ENCODE data around the gene SPG11.
"Not testable (repeated sequence)": the region's sequence is repeated elsewhere in the genome, so short reads cannot be mapped to it uniquely, and the experiment has no call there.

The SPG11 gene

GRCh38 chr15:44545913-44546802 lies 117.3 kb downstream of the SPG11 start:
- Histone ChIP-seq H3K27me3 (ENCODE audit: control insufficient read depth in 2 of 2, insufficient read depth in 2 of 2, low read length in 2 of 2) (no peaks in the 10 kb centered on the region), H3K9ac (ENCODE audit: low read depth in 1 of 2, low read length in 2 of 2) (no peak overlapping the region), H3K9me3 (ENCODE audit: control insufficient read depth in 2 of 2, low read length in 2 of 2) (no peaks in the 10 kb centered on the region), H3K27ac (ENCODE audit: low read depth in 2 of 2, low read length in 2 of 2) (no peak overlapping the region), H3K36me3 (ENCODE audit: control insufficient read depth in 2 of 2, insufficient read depth in 2 of 2, low read length in 2 of 2) (peaks cover 0 to 8% of the 10 kb centered on the region in 2 donors), H3K4me3 (ENCODE audit: low read length in 2 of 2) (no peak overlapping the region), H3K4me1 (ENCODE audit: control insufficient read depth in 2 of 2, insufficient read depth in 2 of 2, low read length in 2 of 2) (peaks cover 0 to 4% of the 10 kb centered on the region in 2 donors)

DNA sequence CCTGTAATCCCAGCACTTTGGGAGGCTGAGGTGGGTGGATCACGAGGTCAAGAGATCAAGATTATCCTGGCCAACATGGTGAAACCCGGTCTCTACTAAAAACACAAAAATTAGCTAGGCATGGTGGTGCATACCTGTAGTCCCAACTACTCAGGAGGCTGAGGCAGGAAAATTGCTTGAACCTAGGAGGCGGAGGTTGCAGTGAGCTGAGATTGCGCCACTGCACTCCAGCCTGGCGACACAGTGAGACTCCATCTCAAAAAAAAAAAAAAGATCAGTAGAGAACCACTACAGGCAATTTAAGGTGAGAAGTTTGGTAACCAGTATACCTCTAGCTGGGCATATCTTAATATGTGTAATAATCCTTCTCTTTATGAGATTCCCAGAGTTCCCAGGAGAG lies 118.7 kb downstream of the SPG11 start:
- H3K36me3 ChIP-seq (ENCODE audit: control insufficient read depth in 2 of 2, insufficient read depth in 2 of 2, low read length in 2 of 2); H3K4me3 ChIP-seq (ENCODE audit: low read length in 2 of 2); H3K27ac ChIP-seq (ENCODE audit: low read depth in 2 of 2, low read length in 2 of 2); H3K9me3 ChIP-seq (ENCODE audit: control insufficient read depth in 2 of 2, low read length in 2 of 2); H3K4me1 ChIP-seq (ENCODE audit: control insufficient read depth in 2 of 2, insufficient read depth in 2 of 2, low read length in 2 of 2); H3K9ac ChIP-seq (ENCODE audit: low read depth in 1 of 2, low read length in 2 of 2); H3K27me3 ChIP-seq (ENCODE audit: control insufficient read depth in 2 of 2, insufficient read depth in 2 of 2, low read length in 2 of 2): not testable (repeated sequence)

- H3K27me3 ChIP-seq (ENCODE audit: control insufficient read depth in 2 of 2, insufficient read depth in 2 of 2, low read length in 2 of 2), result no peaks in the 10 kb centered on the region
- H3K4me3 ChIP-seq (ENCODE audit: low read length in 2 of 2), result no peak overlapping the region
- H3K4me1 ChIP-seq (ENCODE audit: control insufficient read depth in 2 of 2, insufficient read depth in 2 of 2, low read length in 2 of 2), result peaks cover 4 to 13% of the 10 kb centered on the region in 2 donors
- H3K27ac ChIP-seq (ENCODE audit: low read depth in 2 of 2, low read length in 2 of 2), result no peak overlapping the region
- H3K36me3 ChIP-seq (ENCODE audit: control insufficient read depth in 2 of 2, insufficient read depth in 2 of 2, low read length in 2 of 2), result peaks cover 0 to 5% of the 10 kb centered on the region in 2 donors
- no peaks in the 10 kb centered on the region for H3K9me3 ChIP-seq (ENCODE audit: control insufficient read depth in 2 of 2, low read length in 2 of 2)
- H3K9ac ChIP-seq (ENCODE audit: low read depth in 1 of 2, low read length in 2 of 2), result no peak overlapping the region
Observed at GRCh38 chr15:44542596-44542995, 120.9 kb downstream of the SPG11 start.

DNA sequence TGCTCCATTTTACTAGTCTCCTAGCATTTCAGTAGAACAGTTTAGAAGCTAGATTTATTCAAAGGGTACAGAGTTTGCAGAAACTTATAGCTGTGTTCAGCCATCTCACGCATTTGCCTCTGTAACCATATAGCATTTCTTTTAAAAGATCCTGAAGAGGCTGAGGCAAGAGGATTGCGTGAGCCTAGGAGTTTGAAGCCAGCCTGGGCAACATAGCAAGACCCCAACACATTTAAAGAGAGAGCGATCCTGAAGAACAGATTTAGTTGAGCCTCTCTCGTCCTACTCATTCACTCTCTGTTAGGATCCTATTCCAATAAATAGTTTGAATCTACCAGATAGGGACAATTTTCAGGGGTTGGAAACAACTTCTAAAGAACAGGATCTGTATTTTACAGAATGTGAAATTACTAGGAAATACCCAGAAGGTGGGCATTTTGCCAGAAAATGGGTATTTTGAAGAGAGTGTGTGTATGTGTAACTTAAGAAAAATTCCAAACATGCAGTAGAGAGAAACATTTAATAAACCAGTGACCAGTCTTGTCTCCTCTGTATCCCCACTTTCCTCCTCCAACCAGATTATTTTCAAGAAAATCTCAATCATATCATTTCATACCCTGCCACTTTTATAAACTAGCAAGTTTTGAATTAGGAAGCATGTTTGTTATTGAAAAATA lies 122.0 kb downstream of the SPG11 start:
- Histone ChIP-seq H3K4me3 (ENCODE audit: low read length in 2 of 2) (no peak overlapping the region), H3K9me3 (ENCODE audit: control insufficient read depth in 2 of 2, low read length in 2 of 2) (no peaks in the 10 kb centered on the region), H3K9ac (ENCODE audit: low read depth in 1 of 2, low read length in 2 of 2) (no peak overlapping the region), H3K4me1 (ENCODE audit: control insufficient read depth in 2 of 2, insufficient read depth in 2 of 2, low read length in 2 of 2) (peaks cover 4 to 13% of the 10 kb centered on the region in 2 donors), H3K27ac (ENCODE audit: low read depth in 2 of 2, low read length in 2 of 2) (no peak overlapping the region), H3K27me3 (ENCODE audit: control insufficient read depth in 2 of 2, insufficient read depth in 2 of 2, low read length in 2 of 2) (no peaks in the 10 kb centered on the region), H3K36me3 (ENCODE audit: control insufficient read depth in 2 of 2, insufficient read depth in 2 of 2, low read length in 2 of 2) (peaks cover 0 to 5% of the 10 kb centered on the region in 2 donors)

- peaks cover 11 to 13% of the 10 kb centered on the region in 2 donors for H3K4me1 ChIP-seq (ENCODE audit: control insufficient read depth in 2 of 2, insufficient read depth in 2 of 2, low read length in 2 of 2)
- peaks cover 0 to 5% of the 10 kb centered on the region in 2 donors for H3K36me3 ChIP-seq (ENCODE audit: control insufficient read depth in 2 of 2, insufficient read depth in 2 of 2, low read length in 2 of 2)
- H3K27me3 ChIP-seq (ENCODE audit: control insufficient read depth in 2 of 2, insufficient read depth in 2 of 2, low read length in 2 of 2), result no peaks in the 10 kb centered on the region
- H3K4me3 ChIP-seq (ENCODE audit: low read length in 2 of 2), result peak overlapping the region; percentile 89
- H3K9ac ChIP-seq (ENCODE audit: low read depth in 1 of 2, low read length in 2 of 2), result peak overlapping the region; percentile 80 to 89
- peak overlapping the region; percentile 82 to 95 for H3K27ac ChIP-seq (ENCODE audit: low read depth in 2 of 2, low read length in 2 of 2)
- H3K9me3 ChIP-seq (ENCODE audit: control insufficient read depth in 2 of 2, low read length in 2 of 2), result no peaks in the 10 kb centered on the region
Observed at GRCh38 chr15:44537735-44538240, 125.7 kb downstream of the SPG11 start.

DNA sequence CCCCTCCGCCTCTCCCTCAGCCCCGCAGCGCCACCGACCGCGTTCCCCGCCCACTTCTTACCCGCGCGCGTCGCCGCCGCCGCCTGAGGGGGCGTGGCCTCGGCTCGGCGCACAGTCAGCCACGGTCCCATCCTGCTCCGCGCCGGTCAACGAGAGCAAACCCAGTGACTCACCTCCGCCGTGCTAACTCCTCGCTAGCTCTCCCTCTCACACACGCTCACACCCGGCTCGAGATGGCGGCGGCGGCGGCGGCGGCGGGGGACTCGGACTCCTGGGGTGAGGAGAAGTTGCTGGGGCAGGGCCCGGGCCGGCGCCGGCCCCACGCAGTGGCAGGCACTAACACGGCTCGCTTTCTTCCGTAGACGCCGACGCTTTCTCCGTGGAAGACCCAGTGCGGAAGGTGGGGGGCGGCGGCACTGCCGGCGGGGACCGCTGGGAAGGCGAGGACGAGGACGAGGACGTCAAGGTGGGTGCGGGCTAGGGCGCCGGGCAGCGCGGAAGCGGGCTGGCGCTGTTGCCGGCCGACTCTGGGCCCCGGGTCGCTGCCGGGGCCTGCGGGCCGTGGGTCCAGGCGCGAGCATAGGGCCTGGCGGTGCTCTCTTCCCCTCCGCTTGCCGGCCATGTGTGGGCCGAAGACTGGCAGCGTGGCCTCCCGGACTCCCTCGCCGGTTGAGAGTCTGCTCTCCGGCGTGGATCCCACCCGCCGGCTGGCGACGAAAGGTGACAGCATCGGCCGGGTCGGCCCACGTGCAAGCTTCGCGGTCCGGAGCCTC lies 126.3 kb downstream of the SPG11 start, which contains the start of gene EIF3J:
TSS of gene EIF3J (plus strand) at position 186 of the 773 bp plus-strand sequence. CDS start at position 234, 48 bp downstream.
- peak within 1 kb of the TSS; percentile 94 for H3K9ac ChIP-seq (ENCODE audit: low read depth in 1 of 2, low read length in 2 of 2)
- H3K4me3 ChIP-seq (ENCODE audit: low read length in 2 of 2), result peak within 1 kb of the TSS; percentile 89 to 96
- H3K27ac ChIP-seq (ENCODE audit: low read depth in 2 of 2, low read length in 2 of 2), result peak within 1 kb of the TSS; percentile 97 to 98
- peaks cover 8 to 11% of the 10 kb centered on the region in 2 donors for H3K4me1 ChIP-seq (ENCODE audit: control insufficient read depth in 2 of 2, insufficient read depth in 2 of 2, low read length in 2 of 2)
- no peaks in the 10 kb centered on the region for H3K27me3 ChIP-seq (ENCODE audit: control insufficient read depth in 2 of 2, insufficient read depth in 2 of 2, low read length in 2 of 2)
- no peaks in the 10 kb centered on the region for H3K9me3 ChIP-seq (ENCODE audit: control insufficient read depth in 2 of 2, low read length in 2 of 2)
- H3K36me3 ChIP-seq (ENCODE audit: control insufficient read depth in 2 of 2, insufficient read depth in 2 of 2, low read length in 2 of 2), result peaks cover 0 to 5% of the 10 kb centered on the region in 2 donors

DNA sequence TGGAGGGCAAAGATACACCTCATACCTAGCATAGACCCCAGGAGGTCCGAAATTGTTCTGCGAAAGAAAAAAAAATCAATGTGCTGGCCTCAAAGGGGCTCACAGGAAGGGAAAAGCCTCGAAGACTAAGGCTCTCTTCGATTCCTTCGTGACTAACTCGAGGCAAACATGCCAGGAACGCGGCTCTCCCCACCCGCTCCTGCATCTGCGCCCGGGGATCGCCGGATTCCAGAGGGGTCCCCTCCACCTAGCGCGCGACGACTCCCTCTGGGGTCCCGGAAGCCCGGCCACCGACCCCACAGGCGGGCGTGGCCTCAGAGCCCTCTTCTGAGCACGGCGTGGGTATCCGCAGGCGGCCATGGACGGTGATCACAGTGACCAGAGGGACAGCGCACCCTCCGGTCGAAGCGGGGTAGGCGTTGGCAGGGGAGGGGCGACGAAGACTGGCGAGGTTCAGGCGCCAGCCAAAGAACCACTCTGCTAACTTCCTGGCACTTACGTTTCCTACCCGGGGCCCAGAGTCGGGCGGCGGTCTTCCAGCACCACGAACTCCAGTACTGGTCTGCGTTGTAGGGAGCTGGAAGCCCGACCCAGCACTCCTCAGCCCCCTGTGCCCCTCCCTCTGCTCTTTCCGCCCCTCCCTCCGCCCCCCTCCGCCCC lies 127.0 kb downstream of the SPG11 start:
- Histone ChIP-seq H3K36me3 (ENCODE audit: control insufficient read depth in 2 of 2, insufficient read depth in 2 of 2, low read length in 2 of 2) (peaks cover 0 to 5% of the 10 kb centered on the region in 2 donors), H3K9me3 (ENCODE audit: control insufficient read depth in 2 of 2, low read length in 2 of 2) (no peaks in the 10 kb centered on the region), H3K27ac (ENCODE audit: low read depth in 2 of 2, low read length in 2 of 2) (peak overlapping the region; percentile 97 to 98), H3K9ac (ENCODE audit: low read depth in 1 of 2, low read length in 2 of 2) (peak overlapping the region; percentile 94), H3K27me3 (ENCODE audit: control insufficient read depth in 2 of 2, insufficient read depth in 2 of 2, low read length in 2 of 2) (no peaks in the 10 kb centered on the region), H3K4me3 (ENCODE audit: low read length in 2 of 2) (peak overlapping the region; percentile 86 to 96), H3K4me1 (ENCODE audit: control insufficient read depth in 2 of 2, insufficient read depth in 2 of 2, low read length in 2 of 2) (peaks cover 8 to 11% of the 10 kb centered on the region in 2 donors)

DNA sequence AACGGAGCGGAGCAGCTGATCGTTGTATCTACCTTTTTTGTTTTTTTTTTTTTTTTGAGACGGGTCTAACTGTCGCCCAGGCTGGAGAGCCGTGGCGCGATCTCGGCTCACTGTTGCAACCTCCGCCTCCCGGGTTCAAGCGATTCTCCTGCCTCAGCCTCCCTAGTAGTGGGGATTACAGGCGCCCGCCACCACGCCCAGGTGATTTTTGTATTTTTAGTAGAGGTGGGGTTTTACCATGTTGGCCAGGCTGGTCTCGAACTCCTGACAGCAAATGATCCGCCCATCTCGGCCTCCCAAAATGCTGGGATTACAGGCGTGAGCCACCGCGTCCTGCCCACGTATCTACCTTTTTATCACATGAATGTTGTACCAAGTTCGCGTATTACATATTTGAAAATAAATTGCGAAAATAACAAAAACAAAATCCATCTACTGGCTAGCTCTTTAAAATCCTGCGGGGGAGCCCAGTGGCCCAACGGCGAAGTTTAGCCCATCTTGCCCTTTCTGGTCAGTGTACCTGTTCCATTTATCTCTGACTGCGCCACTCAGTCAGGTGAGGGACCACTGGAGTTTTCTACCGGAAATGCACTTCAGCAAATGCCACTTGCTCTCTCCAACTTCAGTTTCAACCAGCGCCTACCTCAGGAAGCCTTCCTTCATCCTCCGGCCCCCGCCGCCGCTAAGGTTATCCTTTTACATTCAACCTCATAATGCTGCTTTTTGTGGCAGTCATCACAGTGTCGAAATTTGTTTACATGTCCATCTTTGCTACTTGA lies 127.8 kb downstream of the SPG11 start:
- H3K9me3 ChIP-seq (ENCODE audit: control insufficient read depth in 2 of 2, low read length in 2 of 2), result no peaks in the 10 kb centered on the region
- H3K9ac ChIP-seq (ENCODE audit: low read depth in 1 of 2, low read length in 2 of 2), result peak overlapping the region; percentile 94
- H3K36me3 ChIP-seq (ENCODE audit: control insufficient read depth in 2 of 2, insufficient read depth in 2 of 2, low read length in 2 of 2), result peaks cover 0 to 5% of the 10 kb centered on the region in 2 donors
- no peaks in the 10 kb centered on the region for H3K27me3 ChIP-seq (ENCODE audit: control insufficient read depth in 2 of 2, insufficient read depth in 2 of 2, low read length in 2 of 2)
- peak overlapping the region; percentile 97 to 98 for H3K27ac ChIP-seq (ENCODE audit: low read depth in 2 of 2, low read length in 2 of 2)
- peak overlapping the region; percentile 86 to 96 for H3K4me3 ChIP-seq (ENCODE audit: low read length in 2 of 2)
- peaks cover 8 to 11% of the 10 kb centered on the region in 2 donors for H3K4me1 ChIP-seq (ENCODE audit: control insufficient read depth in 2 of 2, insufficient read depth in 2 of 2, low read length in 2 of 2)

DNA sequence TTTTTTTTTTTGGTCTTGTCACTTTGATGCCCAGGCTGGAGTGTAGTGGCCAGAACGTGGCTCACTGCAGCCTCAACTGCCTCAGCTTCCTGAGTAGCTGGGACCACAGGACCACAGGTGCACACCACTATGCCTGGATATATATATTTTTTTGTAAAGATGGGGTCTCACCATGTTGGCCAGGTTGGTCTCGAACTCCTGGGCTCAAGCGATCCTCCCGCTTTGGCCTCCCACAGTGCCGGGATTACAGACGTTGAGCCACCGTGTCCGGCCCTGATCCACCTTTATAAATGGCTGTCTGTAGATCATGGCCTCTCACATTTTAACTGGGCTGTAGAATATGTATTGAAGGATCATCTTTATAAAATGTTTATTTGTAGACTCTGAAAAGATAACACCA lies 128.4 kb downstream of the SPG11 start:
- H3K9me3 ChIP-seq (ENCODE audit: control insufficient read depth in 2 of 2, low read length in 2 of 2), result no peaks in the 10 kb centered on the region
- no peak overlapping the region for H3K4me3 ChIP-seq (ENCODE audit: low read length in 2 of 2)
- H3K9ac ChIP-seq (ENCODE audit: low read depth in 1 of 2, low read length in 2 of 2), result no peak overlapping the region
- peaks cover 8 to 11% of the 10 kb centered on the region in 2 donors for H3K4me1 ChIP-seq (ENCODE audit: control insufficient read depth in 2 of 2, insufficient read depth in 2 of 2, low read length in 2 of 2)
- peaks cover 0 to 4% of the 10 kb centered on the region in 2 donors for H3K36me3 ChIP-seq (ENCODE audit: control insufficient read depth in 2 of 2, insufficient read depth in 2 of 2, low read length in 2 of 2)
- H3K27ac ChIP-seq (ENCODE audit: low read depth in 2 of 2, low read length in 2 of 2), result no peak overlapping the region
- H3K27me3 ChIP-seq (ENCODE audit: control insufficient read depth in 2 of 2, insufficient read depth in 2 of 2, low read length in 2 of 2), result no peaks in the 10 kb centered on the region
